Adrenal gland (tissue), 12 donors: ENCODE measurements around the gene MYBBP1A. TPM values are rescaled to one million over a fixed set of nuclear protein-coding genes. Genes with fewer than 3 reads are reported as not detected.
"Not testable (repeated sequence)": the region's sequence is repeated elsewhere in the genome, so short reads cannot be mapped to it uniquely, and the experiment has no call there.

Source experiments
- DNase-seq, 7 donors: peaks; one replicate each; pipeline ENCODE4 v3.0.0-alpha.2; 2019 to 2020
- H3K27ac ChIP-seq, 5 donors: fragments of 200-600 bp; sonication (generic) in 4 of 5; 1 replicate in 3 of 5; 2 replicates in 2 of 5; pipeline versions ENCODE4 v1.5.1 to v1.8.0; 2016 to 2020; ENCODE audit warnings: mild to moderate bottlenecking in 1 of 5
- H3K27me3 ChIP-seq: fragments of 200-600 bp; 2 replicates; pipeline ENCODE4 v1.8.0; 2021
- H3K36me3 ChIP-seq, 2 donors: fragments of 200-600 bp; replicated peaks in 1 of 2; 1 replicate in 1 of 2; 2 replicates in 1 of 2; pipeline versions ENCODE4 v1.5.1 to v1.8.0; 2018 to 2022
- H3K4me1 ChIP-seq, 2 donors: fragments of 200-600 bp; replicated peaks in 1 of 2; 1 replicate in 1 of 2; 2 replicates in 1 of 2; pipeline versions ENCODE4 v1.5.1 to v1.8.0; 2018 to 2021
- H3K4me3 ChIP-seq, 4 donors: fragments of 200-600 bp; sonication (generic) in 3 of 4; one replicate each; pipeline ENCODE4 v1.5.1; 2016 to 2018
- H3K9me3 ChIP-seq, 3 donors: fragments of 200-600 bp; sonication (generic) in 1 of 3; replicated peaks in 1 of 3; 1 replicate in 2 of 3; 2 replicates in 1 of 3; pipeline versions ENCODE4 v1.5.1 to v1.8.0; 2016 to 2021
- POLR2A ChIP-seq, 2 donors: fragments of 450-650 bp; IDR thresholded peaks; one replicate each; pipeline ENCODE4 v1.6.1; 2017; ENCODE audit warnings: antibody characterized with exemption in 2 of 2, mild to moderate bottlenecking in 2 of 2, moderate library complexity in 1 of 2
- WGBS, 4 donors: extraction: QIAGEN DNeasy Blood & Tissue Kit in 2 of 4; methylation state at CpG; one replicate each; pipeline versions ENCODE4 v1.1.5 to v1.1.7; 2013 to 2017; 5-methylcytosine and 5-hydroxymethylcytosine counted together
- intact Hi-C, 2 donors: fragments of 100-400 bp; cut with DNase I; formaldehyde crosslinking; loops; one replicate each; pipeline versions ENCODE4 v1.14.1 to v1.15.0; 2022 to 2023
- polyA plus RNA-seq, 3 donors: library from polyadenylated mRNA; stranded (reverse); fragments of 200-250 nt in 2 of 3; fragments of 350-450 nt in 1 of 3; fragmentation: Illumina TruSeq in 1 of 3; extraction: RNeasy Lipid Tissue Mini Kit (QIAGEN cat#74804) in 1 of 3; gene quantifications; one replicate each; pipeline ENCODE4 v1.2.3, GENCODE V29; 2013 to 2014
- total RNA-seq, 9 donors: library from RNA; depleted of rRNA in 4 of 9; stranded (reverse); fragments of >200 nt in 4 of 9; fragments of 120-200 nt in 1 of 9; fragmentation: NEBNext Ultra II Directional in 1 of 9; extraction: Animal tissue kit (Norgen Biotek cat#: 25700) in 1 of 9; gene quantifications; one replicate each; pipeline versions ENCODE4 v1.1.0 to v1.2.4, GENCODE V29; 2013 to 2023
- TF ChIP-seq, protein P1 (sequence below), 6 experiments: fragments of 450-650 bp in 4 of 6; fragments of 200-600 bp in 2 of 6; sonication (generic) in 1 of 6; IDR thresholded peaks; 1 replicate in 5 of 6; 2 replicates in 1 of 6; pipeline versions ENCODE4 v1.5.1 to v1.8.0; 2016 to 2021; ENCODE audit warnings: antibody characterized with exemption in 6 of 6, mild to moderate bottlenecking in 2 of 6, moderate library complexity in 1 of 6
- donor health status: healthy with polysubstance abuse.
- donor health status: Bipolar disorder and iron deficiency.
- donor health status: DM: yes; HTN: yes; CAD: no.
- donor health status: DM: no; HTN: no; CAD: no.
- donor health status: DM: no; HTN: no; CAD: no.
- donor health status: DM: yes; HTN: yes; CAD: no.

Gene MYBBP1A
- total and polyA plus RNA-seq, 12 donors, result 17.9 to 65.5 (median 42.4) TPM

DNA sequence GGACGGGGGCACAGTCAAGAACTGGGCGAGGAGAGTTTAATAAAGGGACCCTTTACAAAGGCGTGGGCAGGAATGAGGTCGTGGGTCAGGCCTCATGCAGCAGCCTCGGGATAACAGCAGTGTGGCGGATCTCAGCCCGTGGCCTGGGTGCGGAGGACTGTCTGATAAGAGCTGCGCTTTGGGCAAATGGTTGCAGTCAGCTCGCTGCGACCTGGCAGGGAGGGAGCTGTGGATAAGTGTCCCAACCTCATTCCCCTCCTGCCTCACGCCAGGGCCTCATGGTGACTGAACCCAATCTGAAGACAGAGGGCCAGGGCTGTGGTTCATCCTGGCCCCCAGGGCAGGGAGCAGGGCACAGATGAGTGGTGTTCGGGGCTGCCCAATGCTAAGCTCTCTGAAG, 42.8 kb upstream of the MYBBP1A start:
- TF ChIP-seq POLR2A (IDR thresholded peaks at IDR 0.05), result no peak
- TF ChIP-seq, protein P1, sequence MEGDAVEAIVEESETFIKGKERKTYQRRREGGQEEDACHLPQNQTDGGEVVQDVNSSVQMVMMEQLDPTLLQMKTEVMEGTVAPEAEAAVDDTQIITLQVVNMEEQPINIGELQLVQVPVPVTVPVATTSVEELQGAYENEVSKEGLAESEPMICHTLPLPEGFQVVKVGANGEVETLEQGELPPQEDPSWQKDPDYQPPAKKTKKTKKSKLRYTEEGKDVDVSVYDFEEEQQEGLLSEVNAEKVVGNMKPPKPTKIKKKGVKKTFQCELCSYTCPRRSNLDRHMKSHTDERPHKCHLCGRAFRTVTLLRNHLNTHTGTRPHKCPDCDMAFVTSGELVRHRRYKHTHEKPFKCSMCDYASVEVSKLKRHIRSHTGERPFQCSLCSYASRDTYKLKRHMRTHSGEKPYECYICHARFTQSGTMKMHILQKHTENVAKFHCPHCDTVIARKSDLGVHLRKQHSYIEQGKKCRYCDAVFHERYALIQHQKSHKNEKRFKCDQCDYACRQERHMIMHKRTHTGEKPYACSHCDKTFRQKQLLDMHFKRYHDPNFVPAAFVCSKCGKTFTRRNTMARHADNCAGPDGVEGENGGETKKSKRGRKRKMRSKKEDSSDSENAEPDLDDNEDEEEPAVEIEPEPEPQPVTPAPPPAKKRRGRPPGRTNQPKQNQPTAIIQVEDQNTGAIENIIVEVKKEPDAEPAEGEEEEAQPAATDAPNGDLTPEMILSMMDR (IDR thresholded peaks at IDR 0.05), result no peak
- WGBS, 4 donors, result 86 to 90% (median 89%) methylated on average over 12 to 13 of the region's 13 CpGs
- H3K4me3 ChIP-seq, result no peak overlapping the region
- DNase-seq, result no peak
- intact Hi-C loops, result no loop called here
- peaks cover 0 to 6% of the 10 kb centered on the region in 2 donors for H3K4me1 ChIP-seq
- H3K27ac ChIP-seq, result no peak overlapping the region
- H3K36me3 ChIP-seq, result no peaks in the 10 kb centered on the region
- H3K27me3 ChIP-seq, result no peaks in the 10 kb centered on the region
- no peaks in the 10 kb centered on the region for H3K9me3 ChIP-seq

DNA sequence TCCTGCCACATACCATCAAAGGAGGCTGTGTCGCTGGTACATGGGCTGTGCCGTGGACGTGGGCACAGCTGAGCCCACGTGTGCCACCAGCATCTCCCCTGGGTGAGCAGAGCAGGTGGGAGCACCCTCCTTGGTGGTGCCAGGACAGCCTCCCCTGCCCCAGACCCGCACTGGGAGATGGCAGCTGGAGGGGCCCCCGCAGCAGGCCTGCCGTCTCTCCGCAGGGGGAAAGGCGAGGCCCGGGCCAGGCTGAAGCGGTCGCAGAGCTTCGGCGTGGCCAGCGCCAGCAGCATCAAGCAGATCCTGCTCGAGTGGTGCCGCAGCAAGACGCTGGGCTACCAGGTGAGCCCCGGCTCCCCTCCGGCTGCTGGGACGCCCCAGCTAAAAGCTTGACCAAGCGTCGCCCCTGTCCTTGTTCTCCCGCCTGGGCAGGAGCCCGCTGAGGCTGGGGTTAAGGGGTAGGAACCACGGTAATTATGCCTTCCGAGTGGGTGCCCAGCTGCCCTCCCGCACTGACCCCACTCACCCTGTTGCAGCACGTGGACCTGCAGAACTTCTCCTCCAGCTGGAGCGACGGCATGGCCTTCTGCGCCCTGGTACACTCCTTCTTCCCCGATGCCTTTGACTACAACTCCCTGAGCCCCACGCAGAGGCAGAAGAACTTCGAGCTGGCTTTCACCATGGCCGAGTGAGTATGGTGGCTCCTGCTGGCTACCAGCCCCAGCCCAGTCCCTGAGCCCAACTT, 41.6 kb upstream of the MYBBP1A start:
- H3K4me1 ChIP-seq, result peaks cover 0 to 6% of the 10 kb centered on the region in 2 donors
- H3K27ac ChIP-seq, result no peak overlapping the region
- H3K4me3 ChIP-seq, result no peak overlapping the region
- no peaks in the 10 kb centered on the region for H3K36me3 ChIP-seq
- intact Hi-C loops, result no loop called here
- TF ChIP-seq, protein P1 (IDR thresholded peaks at IDR 0.05), result no peak
- TF ChIP-seq POLR2A (IDR thresholded peaks at IDR 0.05), result no peak
- H3K27me3 ChIP-seq, result no peaks in the 10 kb centered on the region
- no peaks in the 10 kb centered on the region for H3K9me3 ChIP-seq
- 89 to 94% (median 91%) methylated on average over 21 to 36 of the region's 36 CpGs for WGBS, 4 donors
- no peak for DNase-seq

DNA sequence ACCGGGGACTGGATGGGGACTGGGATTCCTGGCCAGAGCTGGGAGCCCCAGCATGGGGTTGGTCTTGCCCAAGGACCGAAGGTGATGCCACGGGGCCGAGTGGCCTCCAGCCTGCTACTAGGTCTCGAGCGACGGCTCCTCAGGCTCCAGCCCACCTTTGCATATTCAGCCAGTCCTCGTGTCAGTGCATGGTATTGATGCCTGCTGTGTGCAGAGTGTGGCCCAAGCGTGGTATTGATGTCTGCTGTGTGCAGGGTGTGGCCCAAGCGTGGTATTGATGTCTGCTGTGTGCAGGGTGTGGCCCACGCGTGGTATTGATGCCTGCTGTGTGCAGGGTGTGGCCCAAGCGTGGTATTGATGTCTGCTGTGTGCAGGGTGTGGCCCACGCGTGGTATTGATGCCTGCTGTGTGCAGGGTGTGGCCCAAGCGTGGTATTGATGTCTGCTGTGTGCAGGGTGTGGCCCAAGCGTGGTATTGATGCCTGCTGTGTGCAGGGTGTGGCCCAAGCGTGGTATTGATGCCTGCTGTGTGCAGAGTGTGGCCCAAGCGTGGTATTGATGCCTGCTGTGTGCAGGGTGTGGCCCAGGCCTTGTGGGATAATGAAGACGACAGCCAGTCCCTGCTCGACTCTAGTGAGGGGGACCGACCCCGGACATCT, 40.6 kb upstream of the MYBBP1A start:
- H3K4me3 ChIP-seq, intact Hi-C loops, DNase-seq, H3K36me3 ChIP-seq, H3K9me3 ChIP-seq, H3K4me1 ChIP-seq, H3K27me3 ChIP-seq, H3K27ac ChIP-seq: not testable (repeated sequence)
- 91 to 96% (median 92%) methylated on average over 7 to 22 of the region's 23 CpGs for WGBS, 4 donors

DNA sequence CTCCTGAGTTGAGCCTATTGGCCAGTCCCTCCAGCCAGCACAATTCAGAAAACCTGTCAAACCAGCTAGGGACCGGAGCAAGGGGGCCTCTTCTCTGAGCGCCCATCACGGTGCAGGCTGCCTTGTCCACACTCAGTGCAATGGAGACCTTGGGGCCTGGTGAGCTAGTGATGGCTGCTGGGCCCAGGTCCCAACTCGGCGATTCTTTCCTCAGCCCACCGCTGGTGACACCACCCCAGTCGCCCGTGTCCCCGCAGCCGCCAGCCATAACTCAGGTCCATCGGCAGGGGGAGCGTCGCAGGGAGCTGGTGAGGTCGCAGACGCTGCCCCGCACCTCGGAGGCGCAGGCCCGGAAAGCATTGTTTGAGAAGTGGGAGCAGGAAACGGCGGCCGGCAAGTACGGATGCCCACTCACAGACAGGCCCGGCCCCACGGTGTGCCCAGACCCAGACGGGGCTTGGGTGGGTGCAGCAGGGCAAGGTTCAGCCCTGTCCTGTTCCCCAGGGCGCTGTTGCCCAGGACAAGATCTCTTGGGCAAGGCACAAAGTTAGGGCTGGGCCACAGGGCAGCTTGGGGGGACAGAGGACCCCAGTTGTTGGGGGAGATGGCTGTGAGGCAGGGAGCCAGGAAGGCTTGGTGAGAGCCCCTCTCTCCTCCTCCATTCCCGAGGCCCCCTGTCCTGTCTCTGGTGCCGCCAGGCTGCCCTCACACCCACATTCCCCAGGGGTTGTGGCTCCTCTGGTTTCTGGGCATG, 39.9 kb upstream of the MYBBP1A start:
- WGBS, 4 donors, result 52 to 71% (median 70%) methylated on average over 5 to 29 of the region's 29 CpGs
- H3K9me3 ChIP-seq, result no peaks in the 10 kb centered on the region
- DNase-seq, result peak in 1 of 7 donors; percentile 25
- TF ChIP-seq, protein P1 (IDR thresholded peaks at IDR 0.05), result peak in 4 of 6 experiments; percentile 12 to 25 (median 15)
- TF ChIP-seq POLR2A (IDR thresholded peaks at IDR 0.05), result no peak
- no peak overlapping the region for H3K27ac ChIP-seq
- intact Hi-C loops, result no loop called here
- H3K36me3 ChIP-seq, result no peaks in the 10 kb centered on the region
- H3K4me1 ChIP-seq, result peaks cover 0 to 6% of the 10 kb centered on the region in 2 donors
- no peak overlapping the region for H3K4me3 ChIP-seq
- no peaks in the 10 kb centered on the region for H3K27me3 ChIP-seq
